Lower leg skin (tissue), 4 donors: ENCODE results near the gene RXRA. TPM values are rescaled to one million over a fixed set of nuclear protein-coding genes. Genes with fewer than 3 reads are reported as not detected.

Experiments
- DNase-seq, 2 donors: peaks; one replicate each; pipeline ENCODE4 v3.0.0-alpha.2; 2019; ENCODE audit warnings: low spot score in 2 of 2
- H3K4me3 ChIP-seq: fragments of 200-600 bp; sonication (generic); 2 replicates; pipeline ENCODE4 v1.5.1; 2017; ENCODE audit warnings: mild to moderate bottlenecking, low read depth; ENCODE audit not compliant: poor library complexity, severe bottlenecking
- POLR2A ChIP-seq, 2 donors: fragments of 450-650 bp; IDR thresholded peaks; one replicate each; pipeline ENCODE4 v1.6.1; 2016 to 2017; ENCODE audit warnings: antibody characterized with exemption in 2 of 2, mild to moderate bottlenecking in 1 of 2, moderate library complexity in 1 of 2
- WGBS, 2 donors: methylation state at CpG; one replicate each; pipeline ENCODE4 v1.1.5; 2018; 5-methylcytosine and 5-hydroxymethylcytosine counted together
- intact Hi-C: fragments of 100-400 bp; cut with DNase I; formaldehyde crosslinking; loops from one replicate; pipeline ENCODE4 v1.15.0; 2023; ENCODE audit warnings: low total_unique reads
- total RNA-seq, 4 donors: library from RNA; depleted of rRNA; stranded (reverse); fragments of >200 nt; gene quantifications; one replicate each; pipeline ENCODE4 v1.1.0, GENCODE V29; 2016
- TF ChIP-seq, protein P1 (sequence below), 3 donors: fragments of 450-650 bp; IDR thresholded peaks; one replicate each; pipeline ENCODE4 v1.5.1; 2016; ENCODE audit warnings: antibody characterized with exemption in 3 of 3, mild to moderate bottlenecking in 3 of 3, moderate library complexity in 2 of 3

RXRA gene
- total RNA-seq, 4 donors from 2014 or later, result 143 to 242 (median 166) TPM

DNA sequence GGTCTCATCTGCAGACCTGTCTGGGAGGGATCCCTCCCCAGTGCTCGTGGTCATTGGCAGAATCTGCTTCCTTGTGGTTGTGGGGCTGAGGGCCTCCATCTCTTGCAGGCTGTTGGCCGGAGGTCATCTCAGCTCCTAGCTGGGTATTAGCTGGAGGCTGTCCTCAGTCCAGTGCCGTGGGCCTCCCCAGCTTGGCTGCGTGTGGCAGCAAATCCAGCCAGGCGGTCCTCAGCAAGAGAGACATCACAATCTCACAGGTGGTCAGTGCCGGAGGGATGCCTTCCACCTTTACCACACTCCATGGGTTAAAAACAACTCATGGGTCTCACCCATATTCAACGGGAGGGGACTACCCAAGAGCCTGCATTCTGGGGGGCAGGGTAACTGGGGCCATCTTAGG is 155.5 kb downstream of the RXRA start:
- intact Hi-C loops, result no loop called here
- DNase-seq, result no peak
- no peak overlapping the region for H3K4me3 ChIP-seq
- no peak for TF ChIP-seq POLR2A (IDR thresholded peaks at IDR 0.05)
- TF ChIP-seq, protein P1, sequence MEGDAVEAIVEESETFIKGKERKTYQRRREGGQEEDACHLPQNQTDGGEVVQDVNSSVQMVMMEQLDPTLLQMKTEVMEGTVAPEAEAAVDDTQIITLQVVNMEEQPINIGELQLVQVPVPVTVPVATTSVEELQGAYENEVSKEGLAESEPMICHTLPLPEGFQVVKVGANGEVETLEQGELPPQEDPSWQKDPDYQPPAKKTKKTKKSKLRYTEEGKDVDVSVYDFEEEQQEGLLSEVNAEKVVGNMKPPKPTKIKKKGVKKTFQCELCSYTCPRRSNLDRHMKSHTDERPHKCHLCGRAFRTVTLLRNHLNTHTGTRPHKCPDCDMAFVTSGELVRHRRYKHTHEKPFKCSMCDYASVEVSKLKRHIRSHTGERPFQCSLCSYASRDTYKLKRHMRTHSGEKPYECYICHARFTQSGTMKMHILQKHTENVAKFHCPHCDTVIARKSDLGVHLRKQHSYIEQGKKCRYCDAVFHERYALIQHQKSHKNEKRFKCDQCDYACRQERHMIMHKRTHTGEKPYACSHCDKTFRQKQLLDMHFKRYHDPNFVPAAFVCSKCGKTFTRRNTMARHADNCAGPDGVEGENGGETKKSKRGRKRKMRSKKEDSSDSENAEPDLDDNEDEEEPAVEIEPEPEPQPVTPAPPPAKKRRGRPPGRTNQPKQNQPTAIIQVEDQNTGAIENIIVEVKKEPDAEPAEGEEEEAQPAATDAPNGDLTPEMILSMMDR (IDR thresholded peaks at IDR 0.05), result no peak
- WGBS, 2 donors, result 90 to 94% methylated on average over 4 to 6 of the region's 7 CpGs

DNA sequence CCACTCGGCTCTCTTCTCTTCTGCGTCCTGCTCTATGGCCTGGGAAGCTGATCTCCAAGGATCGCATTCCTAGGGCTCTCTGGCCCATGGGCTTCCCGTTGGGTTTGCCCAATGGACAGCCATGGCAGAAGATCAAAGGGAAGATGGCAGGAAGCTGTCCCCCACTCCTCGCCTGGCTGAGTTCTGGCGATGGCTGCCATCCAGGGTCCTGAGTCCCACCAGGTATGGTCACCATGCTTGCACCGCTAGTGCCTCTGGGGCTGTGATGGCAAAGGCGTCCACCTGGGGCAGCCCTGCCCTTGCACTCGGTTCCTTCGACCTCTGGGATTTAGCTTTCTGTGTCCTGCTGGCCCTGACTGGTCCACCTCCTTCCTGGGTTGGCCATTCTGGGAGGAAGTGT is 156.0 kb downstream of the RXRA start:
- H3K4me3 ChIP-seq, result no peak overlapping the region
- WGBS, 2 donors, result 93 to 98% methylated on average over 10 of the region's 10 CpGs
- TF ChIP-seq POLR2A (IDR thresholded peaks at IDR 0.05), result no peak
- TF ChIP-seq, protein P1 (IDR thresholded peaks at IDR 0.05), result no peak
- intact Hi-C loops, result no loop called here
- no peak for DNase-seq

DNA sequence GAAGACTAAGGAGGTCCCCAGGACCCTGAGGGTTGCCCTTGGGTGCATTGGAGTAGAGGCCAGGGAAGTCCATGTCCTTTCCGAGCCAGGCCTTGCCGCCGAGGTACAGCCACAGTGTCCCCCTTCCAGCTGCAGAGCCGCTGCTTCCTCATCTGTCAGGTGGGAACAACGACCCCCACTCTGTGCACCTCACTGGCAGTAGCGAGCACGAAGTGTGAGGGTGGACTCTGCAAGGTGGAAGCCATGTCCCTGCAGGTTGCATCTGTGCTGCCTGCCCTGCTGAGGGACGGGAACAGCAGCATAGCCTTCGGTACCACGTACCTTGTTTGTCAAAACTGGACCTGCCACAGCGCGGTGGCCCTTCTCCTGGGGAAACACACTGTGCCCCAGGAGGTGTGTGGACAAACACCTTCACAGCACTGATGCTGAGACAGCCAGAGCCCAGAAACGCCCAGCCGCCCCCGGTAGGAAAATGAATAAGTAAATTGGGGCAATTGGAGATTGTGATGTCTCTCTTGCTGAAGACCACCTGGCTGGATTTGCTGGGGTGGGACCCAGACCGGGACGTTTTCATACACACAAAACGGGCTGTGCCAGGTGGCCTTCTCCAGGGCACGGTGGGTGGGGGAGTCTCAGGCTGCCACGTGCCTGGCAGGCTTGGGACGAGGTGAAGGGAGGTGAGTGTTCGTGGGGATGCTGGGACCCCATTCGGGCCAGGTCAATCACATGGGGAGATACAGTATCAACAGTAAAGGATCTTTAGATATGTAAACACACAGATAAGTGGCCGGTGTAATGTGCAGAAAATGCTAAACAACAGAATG is 157.3 kb downstream of the RXRA start:
- no peak overlapping the region for H3K4me3 ChIP-seq
- WGBS, 2 donors, result 86 to 87% methylated on average over 19 to 23 of the region's 24 CpGs
- no peak for TF ChIP-seq POLR2A (IDR thresholded peaks at IDR 0.05)
- TF ChIP-seq, protein P1 (IDR thresholded peaks at IDR 0.05), result no peak
- intact Hi-C loops, result no loop called here
- DNase-seq, result peak in 1 of 2 donors; percentile 58

DNA sequence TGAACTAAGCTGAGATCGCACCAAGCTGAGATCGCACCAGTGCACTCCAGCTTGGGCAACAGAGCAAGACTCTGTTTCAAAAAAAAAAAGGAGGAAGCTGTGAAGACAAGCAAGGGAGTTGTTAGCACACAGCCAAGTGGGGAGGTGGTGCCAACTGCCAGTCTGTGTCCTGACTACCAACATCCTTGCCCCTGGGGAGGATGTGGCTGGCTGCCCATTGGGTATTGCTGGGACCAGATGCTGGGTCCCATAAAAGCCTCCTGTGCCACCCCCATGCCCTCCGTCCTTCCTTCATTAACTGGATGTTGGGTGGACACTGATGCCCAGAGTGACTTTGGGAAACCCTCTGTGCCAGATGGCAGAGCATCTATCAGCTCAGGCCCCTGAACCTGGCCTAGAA is 158.2 kb downstream of the RXRA start:
- intact Hi-C loops, result no loop called here
- TF ChIP-seq, protein P1 (IDR thresholded peaks at IDR 0.05), result no peak
- no peak for TF ChIP-seq POLR2A (IDR thresholded peaks at IDR 0.05)
- 77 to 96% methylated on average over 3 of the region's 3 CpGs for WGBS, 2 donors

DNA sequence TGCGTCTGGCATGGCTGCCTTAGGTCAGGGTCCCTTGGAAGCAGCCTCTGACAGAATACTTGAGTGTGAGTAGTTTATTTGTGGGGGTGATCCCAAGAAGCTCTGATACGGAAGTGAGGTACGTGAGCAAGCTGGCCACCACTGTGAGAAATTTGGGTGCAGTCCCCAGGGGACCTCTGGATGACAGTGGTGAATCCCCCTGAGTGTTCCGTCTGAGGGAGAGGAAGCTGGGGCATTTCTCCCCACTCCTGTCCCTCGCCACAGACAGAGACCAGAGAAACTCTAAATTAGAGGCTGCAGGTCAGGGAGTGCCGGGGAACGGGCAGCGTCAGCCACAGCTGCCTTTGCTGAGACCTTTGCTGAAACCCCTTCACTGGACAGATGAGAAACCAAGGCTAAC is 159.4 kb downstream of the RXRA start:
- WGBS, 2 donors, result 93 to 96% methylated on average over 8 of the region's 8 CpGs
- no peak for DNase-seq
- intact Hi-C loops, result no loop called here
- H3K4me3 ChIP-seq, result no peak overlapping the region
- TF ChIP-seq POLR2A (IDR thresholded peaks at IDR 0.05), result no peak
- TF ChIP-seq, protein P1 (IDR thresholded peaks at IDR 0.05), result no peak

More for the DNA sequence above, 158.2 kb downstream of the RXRA start:
- H3K4me3 ChIP-seq, result no peak overlapping the region
- peak in 1 of 2 donors; percentile 77 for DNase-seq
